22Rv1 (cell line): ENCODE results near the gene MYO18B.

ENCODE experiments used
- H3K27ac ChIP-seq: fragments of 450-650 bp; 2 replicates; pipeline ENCODE4 v1.5.1; 2017
- CTCF ChIP-seq: fragments of 450-650 bp; IDR thresholded peaks from 2 replicates; pipeline ENCODE4 v1.5.1; 2017; ENCODE audit warnings: mild to moderate bottlenecking
- ZFX ChIP-seq: fragments of 450-650 bp; IDR thresholded peaks from 2 replicates; pipeline ENCODE4 v1.6.1; 2017; ENCODE audit warnings: antibody characterized with exemption, borderline replicate concordance

The MYO18B gene

GRCh38 chr22:25759825-25760231 lies 17.8 kb downstream of the MYO18B start:
- H3K27ac ChIP-seq, result no peak overlapping the region
- TF ChIP-seq ZFX (no peak), CTCF (no peak)

GRCh38 chr22:25760294-25760693 lies 18.3 kb downstream of the MYO18B start:
- TF ChIP-seq ZFX (no peak), CTCF (no peak)
- no peak overlapping the region for H3K27ac ChIP-seq

GRCh38 chr22:25760848-25761595 lies 19.0 kb downstream of the MYO18B start:
- no peak for TF ChIP-seq ZFX
- TF ChIP-seq CTCF, result no peak
- no peak overlapping the region for H3K27ac ChIP-seq

GRCh38 chr22:25762147-25762546 lies 20.2 kb downstream of the MYO18B start:
- no peak overlapping the region for H3K27ac ChIP-seq
- TF ChIP-seq CTCF (no peak), ZFX (no peak)

GRCh38 chr22:25763239-25763777 lies 21.3 kb downstream of the MYO18B start:
- no peak for TF ChIP-seq CTCF
- TF ChIP-seq ZFX, result no peak
- H3K27ac ChIP-seq, result no peak overlapping the region

GRCh38 chr22:25764270-25765015 lies 22.5 kb downstream of the MYO18B start:
- TF ChIP-seq CTCF (0 out of 2 replicates have a peak, but pooled peaks have one; percentile 7), ZFX (no peak)
- no peak overlapping the region for H3K27ac ChIP-seq

- TF ChIP-seq ZFX, result no peak
- no peak for TF ChIP-seq CTCF
- no peak overlapping the region for H3K27ac ChIP-seq
Measured at GRCh38 chr22:25765016-25765367, 23.0 kb downstream of the MYO18B start.
